ENCODE data around the gene PILRA.

- TF ChIP-seq EZH2 (IDR thresholded peaks at IDR 0.05; ENCODE audit: insufficient read depth, poor library complexity, severe bottlenecking) (no peak), EZH2phosphoT487 (IDR thresholded peaks at IDR 0.05; ENCODE audit: insufficient read depth, low read depth) (no peak)
Observed at GRCh38 chr7:100342765-100343164, 30.5 kb upstream of the PILRA start.
